GM18951 (cell line): ENCODE data around the gene NT5C1A.

Experiments used
- POLR2A ChIP-seq: IDR thresholded peaks from 4 replicates; pipeline ENCODE4 v1.6.1; 2011; ENCODE audit warnings: mild to moderate bottlenecking; ENCODE audit not compliant: insufficient read length, insufficient read depth; ENCODE audit errors: extremely low read depth
- in situ Hi-C: fragments of 300-500 bp; cut with MboI; formaldehyde crosslinking; loops from one replicate; pipeline ENCODE4 v1.12.0; 2022; ENCODE audit warnings: low sequenced_read_pairs, mixed read lengths, inconsistent platforms; ENCODE audit not compliant: unreplicated experiment

The NT5C1A gene

GRCh38 chr1:39648496-39648895, 23.4 kb downstream of the NT5C1A start:
- in situ Hi-C loops = no loop called here
- no peak for TF ChIP-seq POLR2A

GRCh38 chr1:39647247-39647646, 24.7 kb downstream of the NT5C1A start:
- no peak for TF ChIP-seq POLR2A
- in situ Hi-C loops = no loop called here

- TF ChIP-seq POLR2A = no peak
- in situ Hi-C loops = no loop called here
These were observed 25.4 kb downstream of the NT5C1A start for GRCh38 chr1:39646232-39647081.

- no peak for TF ChIP-seq POLR2A
- in situ Hi-C loops = no loop called here
These were observed 26.4 kb downstream of the NT5C1A start for GRCh38 chr1:39645411-39646043.

GRCh38 chr1:39643705-39644104, 28.2 kb downstream of the NT5C1A start:
- in situ Hi-C loops = no loop called here
- no peak for TF ChIP-seq POLR2A

- TF ChIP-seq POLR2A = no peak
- in situ Hi-C loops = no loop called here
These were observed 29.1 kb downstream of the NT5C1A start for GRCh38 chr1:39642796-39643195.

- TF ChIP-seq POLR2A = no peak
- in situ Hi-C loops = no loop called here
These were observed 31.0 kb downstream of the NT5C1A start for GRCh38 chr1:39640861-39641260.

GRCh38 chr1:39639305-39640130, 32.4 kb downstream of the NT5C1A start, which contains the start of gene HEYL:
Gene HEYL (minus strand): TSS chr1:39639643. CDS start chr1:39639625, 18 bp downstream.
- in situ Hi-C loops = no loop called here
- no peak for TF ChIP-seq POLR2A

- in situ Hi-C loops = no loop called here
These were observed 33.0 kb downstream of the NT5C1A start for GRCh38 chr1:39638965-39639304.

GRCh38 chr1:39637361-39637760, 34.5 kb downstream of the NT5C1A start:
- no peak for TF ChIP-seq POLR2A
- in situ Hi-C loops = no loop called here

More at GRCh38 chr1:39638965-39639304, 33.0 kb downstream of the NT5C1A start:
- TF ChIP-seq POLR2A = no peak

GRCh38 chr1:39635871-39636210, 36.1 kb downstream of the NT5C1A start:
- no peak for TF ChIP-seq POLR2A
- in situ Hi-C loops = no loop called here

- no peak for TF ChIP-seq POLR2A
- in situ Hi-C loops = no loop called here
These were observed 36.6 kb downstream of the NT5C1A start for GRCh38 chr1:39635205-39635870.

GRCh38 chr1:39633422-39633821, 38.5 kb downstream of the NT5C1A start:
- no peak for TF ChIP-seq POLR2A
- in situ Hi-C loops = no loop called here
